Upper lobe of right lung (tissue), 1 donor: Measurements from ENCODE around the gene CELF5. TPM values are rescaled to one million over a fixed set of nuclear protein-coding genes. Genes with fewer than 3 reads are reported as not detected.
"Not testable (repeated sequence)": the region's sequence is repeated elsewhere in the genome, so short reads cannot be mapped to it uniquely, and the experiment has no call there.

ENCODE experiments used
- ATAC-seq: fragments of 200-7000 bp; cut with Tn5 transposase; one replicate; pipeline ENCODE4 v1.9.1; 2020; ENCODE audit warnings: mild to moderate bottlenecking, moderate library complexity
- DNase-seq: peaks from one replicate; pipeline ENCODE4 v3.0.0-alpha.2; 2020
- H3K27ac ChIP-seq: fragments of 200-600 bp; one replicate; pipeline ENCODE4 v1.8.0; 2022
- H3K27me3 ChIP-seq: fragments of 200-600 bp; one replicate; pipeline ENCODE4 v1.8.0; 2022; ENCODE audit warnings: mild to moderate bottlenecking
- H3K36me3 ChIP-seq: fragments of 200-600 bp; one replicate; pipeline ENCODE4 v1.8.0; 2022
- H3K4me1 ChIP-seq: fragments of 200-600 bp; one replicate; pipeline ENCODE4 v1.8.0; 2022
- H3K4me3 ChIP-seq: fragments of 200-600 bp; one replicate; pipeline ENCODE4 v1.8.0; 2022; ENCODE audit warnings: mild to moderate bottlenecking
- H3K9me3 ChIP-seq: fragments of 200-600 bp; one replicate; pipeline ENCODE4 v1.8.0; 2022
- CTCF ChIP-seq: fragments of 200-600 bp; IDR thresholded peaks from one replicate; pipeline ENCODE4 v1.8.0; 2022; ENCODE audit warnings: antibody characterized with exemption
- intact Hi-C: fragments of 100-400 bp; cut with DNase I; formaldehyde crosslinking; loops from one replicate; pipeline ENCODE4 v1.11.0; 2022
- total RNA-seq: library from RNA; stranded (reverse); fragmentation: NEBNext Ultra II Directional; extraction: Animal tissue kit (Norgen Biotek cat#: 25700); gene quantifications from one replicate; pipeline ENCODE4 v1.2.1, GENCODE V29; 2021
- donor health status: DM: no; HTN: yes; CAD: no; lungs with severe emphysema.

CELF5 gene
- total RNA-seq, 1 donor from 2014 or later, result not detected

DNA sequence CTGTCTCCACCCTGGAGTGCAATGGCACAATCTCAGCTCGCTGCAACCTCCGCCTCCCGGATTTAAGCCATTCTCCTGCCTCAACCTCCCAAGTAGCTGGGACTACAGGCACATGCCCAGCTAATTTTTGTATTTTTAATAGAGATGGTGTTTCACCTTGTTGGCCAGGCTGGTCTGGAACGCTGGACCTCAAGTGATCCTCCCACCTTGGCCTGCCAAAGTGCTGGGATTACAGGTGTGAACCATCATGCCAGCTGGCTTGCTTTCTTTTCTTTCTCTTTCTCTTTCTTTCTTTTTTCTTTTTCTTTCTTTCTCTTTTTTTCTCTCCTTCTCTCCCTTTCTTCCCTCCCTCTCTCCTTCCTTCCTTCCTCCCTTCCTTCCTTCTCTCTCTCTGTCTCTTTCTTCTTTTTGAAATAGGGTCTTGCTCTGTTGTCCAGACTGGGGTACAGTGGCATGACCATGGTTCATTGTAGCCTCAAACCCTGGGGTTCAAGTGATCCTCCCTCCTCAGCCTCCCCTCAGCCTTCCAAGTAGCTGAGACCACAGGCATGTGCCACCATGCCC lies 108.6 kb downstream of the CELF5 start:
- H3K4me1 ChIP-seq, result peaks cover 30% of the 10 kb centered on the region

DNA sequence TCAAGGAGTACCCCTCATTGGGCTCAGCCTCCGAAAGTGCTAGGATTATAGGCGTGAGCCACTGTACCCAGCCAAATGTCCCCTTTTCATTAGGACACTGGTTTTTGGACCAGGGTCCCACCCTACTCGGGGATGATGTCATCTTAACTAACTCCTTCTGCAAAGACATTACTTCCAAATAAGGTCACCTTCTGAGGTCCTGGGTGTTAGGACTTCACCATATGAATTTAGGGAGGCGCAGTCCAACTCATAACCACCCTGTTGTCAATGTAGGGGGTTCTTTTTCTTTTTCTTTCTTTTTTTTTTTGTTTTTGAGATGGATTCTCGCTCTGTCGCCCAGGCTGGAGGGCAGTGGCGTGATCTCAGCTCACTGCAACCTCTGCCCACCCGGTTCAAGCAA lies 109.2 kb downstream of the CELF5 start:
- H3K4me3 ChIP-seq, result no peak overlapping the region
- no peaks in the 10 kb centered on the region for H3K27me3 ChIP-seq
- no peaks in the 10 kb centered on the region for H3K9me3 ChIP-seq
- no peak for DNase-seq
- no peak for TF ChIP-seq CTCF
- no peaks in the 10 kb centered on the region for H3K36me3 ChIP-seq
- peaks cover 36% of the 10 kb centered on the region for H3K4me1 ChIP-seq
- intact Hi-C loops, result no loop called here
- no peak for ATAC-seq
- H3K27ac ChIP-seq, result no peak overlapping the region

More for the DNA sequence above, 108.6 kb downstream of the CELF5 start:
- ATAC-seq (no peak), DNase-seq (no peak)
- no peaks in the 10 kb centered on the region for H3K27me3 ChIP-seq
- intact Hi-C loops, result no loop called here
- H3K27ac ChIP-seq, result no peak overlapping the region
- no peaks in the 10 kb centered on the region for H3K36me3 ChIP-seq
- no peak overlapping the region for H3K4me3 ChIP-seq
- TF ChIP-seq CTCF, result no peak
- no peaks in the 10 kb centered on the region for H3K9me3 ChIP-seq

DNA sequence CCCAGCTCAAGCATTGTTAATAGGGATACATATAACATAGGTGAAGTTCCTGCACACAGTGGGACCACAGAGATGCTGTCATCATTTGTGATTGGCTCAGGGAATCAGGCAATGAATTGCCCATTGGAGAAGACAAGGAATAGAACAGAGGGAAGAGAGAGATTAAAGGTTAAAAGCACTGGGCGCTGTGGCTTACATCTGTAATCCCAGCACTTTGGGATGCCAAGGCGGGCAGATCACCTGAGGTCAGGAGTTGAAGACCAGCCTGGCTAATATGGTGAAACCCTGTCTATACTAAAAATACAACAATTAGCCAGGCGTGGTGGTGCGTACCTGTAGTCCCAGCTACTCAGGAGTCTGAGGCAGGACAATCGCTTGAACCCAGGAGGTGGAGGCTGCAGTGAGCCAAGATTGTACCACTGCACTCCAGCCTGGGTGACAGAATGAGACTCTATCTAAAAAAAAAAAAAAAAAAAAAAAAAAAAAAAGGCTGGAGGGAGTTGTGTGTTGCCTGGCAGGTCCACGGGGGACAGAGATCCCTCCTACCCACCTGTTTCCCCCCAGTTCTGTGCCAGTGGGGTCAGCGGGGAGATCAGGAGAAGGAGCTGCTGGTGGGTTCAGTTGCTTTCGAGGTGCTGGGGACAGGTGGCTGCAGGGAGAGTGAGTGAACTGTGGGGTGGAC lies 110.4 kb downstream of the CELF5 start:
- ATAC-seq, H3K9me3 ChIP-seq, H3K36me3 ChIP-seq, DNase-seq, H3K4me3 ChIP-seq, H3K27me3 ChIP-seq, intact Hi-C loops: not testable (repeated sequence)
- Histone ChIP-seq H3K4me1 (peaks cover 40% of the 10 kb centered on the region), H3K27ac (peak overlapping the region; percentile 98)

GRCh38 chr19:3335431-3336350 lies 111.2 kb downstream of the CELF5 start:
- no peak for DNase-seq
- Histone ChIP-seq H3K4me3 (no peak overlapping the region), H3K4me1 (peaks cover 40% of the 10 kb centered on the region), H3K27ac (peak overlapping the region; percentile 98), H3K36me3 (no peaks in the 10 kb centered on the region), H3K9me3 (no peaks in the 10 kb centered on the region), H3K27me3 (no peaks in the 10 kb centered on the region)
- intact Hi-C loops, result no loop called here
- ATAC-seq, result no peak
- TF ChIP-seq CTCF, result no peak

GRCh38 chr19:3336351-3336679 lies 111.9 kb downstream of the CELF5 start:
- Histone ChIP-seq H3K4me1 (peaks cover 40% of the 10 kb centered on the region), H3K9me3 (no peaks in the 10 kb centered on the region), H3K4me3 (no peak overlapping the region), H3K27me3 (no peaks in the 10 kb centered on the region), H3K36me3 (no peaks in the 10 kb centered on the region), H3K27ac (peak overlapping the region; percentile 98)
- TF ChIP-seq CTCF, result no peak
- DNase-seq (no peak), ATAC-seq (no peak)
- intact Hi-C loops, result no loop called here
